GM21360 (cell line): ENCODE data around the gene GABRG3.

Experiments
- ATAC-seq: cut with Tn5 transposase; IDR thresholded peaks from one replicate; pipeline ENCODE4 v1.9.1; 2021; ENCODE audit warnings: mild to moderate bottlenecking, moderate library complexity; ENCODE audit not compliant: unreplicated experiment

GABRG3 gene

GRCh38 chr15:27094235-27094634 lies 123.3 kb downstream of the GABRG3 start:
- ATAC-seq, result no peak

GRCh38 chr15:27095886-27096624 lies 125.1 kb downstream of the GABRG3 start:
- no peak for ATAC-seq

- no peak for ATAC-seq
These were observed 126.5 kb downstream of the GABRG3 start for GRCh38 chr15:27097506-27097905.

- no peak for ATAC-seq
These were observed 131.0 kb downstream of the GABRG3 start for GRCh38 chr15:27101982-27102381.

GRCh38 chr15:27111323-27111722 lies 140.3 kb downstream of the GABRG3 start:
- no peak for ATAC-seq

GRCh38 chr15:27114473-27114872 lies 143.5 kb downstream of the GABRG3 start:
- no peak for ATAC-seq

- ATAC-seq, result no peak
These were observed 148.8 kb downstream of the GABRG3 start for GRCh38 chr15:27119695-27120266.

- no peak for ATAC-seq
These were observed 150.7 kb downstream of the GABRG3 start for GRCh38 chr15:27121672-27122071.

- ATAC-seq, result no peak
These were observed 152.3 kb downstream of the GABRG3 start for GRCh38 chr15:27123291-27123690.

- no peak for ATAC-seq
These were observed 152.8 kb downstream of the GABRG3 start for GRCh38 chr15:27123808-27124207.

- ATAC-seq, result no peak
These were observed 153.4 kb downstream of the GABRG3 start for GRCh38 chr15:27124287-27124871.

GRCh38 chr15:27125185-27125584 lies 154.2 kb downstream of the GABRG3 start:
- ATAC-seq, result no peak

GRCh38 chr15:27126449-27126848 lies 155.5 kb downstream of the GABRG3 start:
- no peak for ATAC-seq

GRCh38 chr15:27127815-27128570 lies 157.0 kb downstream of the GABRG3 start:
- ATAC-seq, result no peak

- no peak for ATAC-seq
These were observed 162.3 kb downstream of the GABRG3 start for GRCh38 chr15:27133249-27133648.

- no peak for ATAC-seq
These were observed 163.5 kb downstream of the GABRG3 start for GRCh38 chr15:27134481-27134880.

GRCh38 chr15:27135151-27135550 lies 164.2 kb downstream of the GABRG3 start:
- ATAC-seq, result no peak

- no peak for ATAC-seq
These were observed 166.1 kb downstream of the GABRG3 start for GRCh38 chr15:27137127-27137526.

- ATAC-seq, result no peak
These were observed 194.6 kb downstream of the GABRG3 start for GRCh38 chr15:27165590-27165989.

- no peak for ATAC-seq
These were observed 195.9 kb downstream of the GABRG3 start for GRCh38 chr15:27166917-27167316.

GRCh38 chr15:27167738-27168137 lies 196.8 kb downstream of the GABRG3 start:
- no peak for ATAC-seq

- ATAC-seq, result no peak
These were observed 199.9 kb downstream of the GABRG3 start for GRCh38 chr15:27170851-27171250.
